Liver (tissue), 9 donors: Measurements from ENCODE around the gene RNGTT. TPM values are rescaled to one million over a fixed set of nuclear protein-coding genes. Genes with fewer than 3 reads are reported as not detected.

Experiments used
- DNase-seq: peaks from one replicate; pipeline ENCODE4 v3.0.0-alpha.2; 2017; ENCODE audit warnings: low spot score
- H3K27ac ChIP-seq, 2 donors: one replicate each; pipeline ENCODE4 v1.7.0; 2013; ENCODE audit warnings: inconsistent platforms in 2 of 2, low read length in 2 of 2, control low read depth in 1 of 2, low read depth in 1 of 2, mild to moderate bottlenecking in 1 of 2
- H3K27me3 ChIP-seq, 4 donors: one replicate each; pipeline versions ENCODE4 v1.6.1 to v1.7.0; 2013; ENCODE audit warnings: low read length in 3 of 4, inconsistent platforms in 1 of 4, mild to moderate bottlenecking in 1 of 4, moderate library complexity in 1 of 4; ENCODE audit not compliant: control insufficient read depth in 4 of 4, insufficient read depth in 4 of 4
- H3K36me3 ChIP-seq, 4 donors: one replicate each; pipeline versions ENCODE4 v1.6.1 to v1.7.0; 2013; ENCODE audit warnings: low read length in 3 of 4, mild to moderate bottlenecking in 3 of 4, low read depth in 1 of 4, moderate library complexity in 1 of 4; ENCODE audit not compliant: control insufficient read depth in 4 of 4, insufficient read depth in 3 of 4
- H3K4me1 ChIP-seq, 4 donors: one replicate each; pipeline versions ENCODE4 v1.6.1 to v1.7.0; 2013; ENCODE audit warnings: low read length in 3 of 4, mild to moderate bottlenecking in 3 of 4, moderate library complexity in 1 of 4; ENCODE audit not compliant: control insufficient read depth in 4 of 4, insufficient read depth in 4 of 4
- H3K4me3 ChIP-seq, 3 donors: one replicate each; pipeline versions ENCODE4 v1.6.1 to v1.7.0; 2013; ENCODE audit warnings: low read length in 3 of 3, control low read depth in 1 of 3, low read depth in 1 of 3, mild to moderate bottlenecking in 1 of 3
- H3K9ac ChIP-seq, 2 donors: one replicate each; pipeline ENCODE4 v1.7.0; 2013; ENCODE audit warnings: low read length in 2 of 2, mild to moderate bottlenecking in 2 of 2, moderate library complexity in 2 of 2, control low read depth in 1 of 2, low read depth in 1 of 2
- H3K9me3 ChIP-seq, 4 donors: one replicate each; pipeline versions ENCODE4 v1.6.1 to v1.7.0; 2013; ENCODE audit warnings: low read length in 3 of 4; ENCODE audit not compliant: control insufficient read depth in 4 of 4
- EGR1 ChIP-seq, 2 donors: IDR thresholded peaks; 2 replicates each; pipeline ENCODE4 v1.6.1; 2016 to 2018; ENCODE audit warnings: antibody characterized with exemption in 2 of 2, low read depth in 2 of 2
- FOXA1 ChIP-seq: IDR thresholded peaks from 2 replicates; pipeline ENCODE4 v1.6.1; 2016; ENCODE audit warnings: antibody characterized with exemption
- FOXA2 ChIP-seq: IDR thresholded peaks from 2 replicates; pipeline ENCODE4 v1.6.1; 2016; ENCODE audit warnings: antibody characterized with exemption
- GABPA ChIP-seq, 2 donors: IDR thresholded peaks in 1 of 2; conservative IDR thresholded peaks in 1 of 2; 2 replicates each; pipeline ENCODE4 v1.6.1; 2016; ENCODE audit warnings: antibody characterized with exemption in 2 of 2, mild to moderate bottlenecking in 1 of 2, moderate library complexity in 1 of 2
- HNF4A ChIP-seq, 2 donors: conservative IDR thresholded peaks; 2 replicates each; pipeline ENCODE4 v1.6.1; 2016; ENCODE audit warnings: antibody characterized with exemption in 2 of 2, mild to moderate bottlenecking in 2 of 2
- HNF4G ChIP-seq: IDR thresholded peaks from 2 replicates; pipeline ENCODE4 v1.6.1; 2016; ENCODE audit warnings: antibody characterized with exemption
- JUND ChIP-seq, 2 donors: IDR thresholded peaks; 2 replicates each; pipeline ENCODE4 v1.6.1; 2016; ENCODE audit warnings: antibody characterized with exemption in 2 of 2
- NR2F2 ChIP-seq: IDR thresholded peaks from 2 replicates; pipeline ENCODE4 v1.6.1; 2016; ENCODE audit warnings: antibody characterized with exemption
- RAD21 ChIP-seq, 2 donors: IDR thresholded peaks; 2 replicates each; pipeline ENCODE4 v1.6.1; 2016; ENCODE audit warnings: antibody characterized with exemption in 2 of 2, mild to moderate bottlenecking in 2 of 2
- RXRA ChIP-seq, 2 donors: IDR thresholded peaks; 2 replicates each; pipeline ENCODE4 v1.6.1; 2017 to 2018; ENCODE audit warnings: antibody characterized with exemption in 2 of 2, mild to moderate bottlenecking in 1 of 2
- SP1 ChIP-seq: IDR thresholded peaks from 2 replicates; pipeline ENCODE4 v1.6.1; 2018; ENCODE audit warnings: antibody characterized with exemption, mild to moderate bottlenecking
- TAF1 ChIP-seq: conservative IDR thresholded peaks from 2 replicates; pipeline ENCODE4 v1.6.1; 2016; ENCODE audit warnings: antibody characterized with exemption, mild to moderate bottlenecking
- YY1 ChIP-seq: IDR thresholded peaks from 2 replicates; pipeline ENCODE4 v1.6.1; 2016; ENCODE audit warnings: antibody characterized with exemption, mild to moderate bottlenecking
- whole genome bisulfite sequencing: extraction: QIAGEN DNeasy Blood & Tissue Kit; methylation state at CpG from one replicate; pipeline ENCODE4 v1.1.7; 2013; 5-methylcytosine and 5-hydroxymethylcytosine counted together
- polyA plus RNA-seq, 2 donors: library from polyadenylated mRNA; stranded (reverse) in 1 of 2; unstranded in 1 of 2; fragments of 200-250 nt in 1 of 2; fragments of >200 nt in 1 of 2; fragmentation: Nextera tagmentation in 1 of 2; extraction: Ambion mirVana in 1 of 2; gene quantifications; one replicate each; pipeline versions ENCODE4 v1.2.1 to v1.2.3, GENCODE V29; 2013 to 2015
- total RNA-seq, 2 donors: library from RNA; depleted of rRNA; stranded (reverse); fragments of >200 nt; gene quantifications; one replicate each; pipeline ENCODE4 v1.2.3, GENCODE V29; 2014
- TF ChIP-seq, protein P1 (sequence below): IDR thresholded peaks from 2 replicates; pipeline ENCODE4 v1.6.1; 2016; ENCODE audit warnings: antibody characterized with exemption, mild to moderate bottlenecking
- TF ChIP-seq, protein P2 (sequence below): IDR thresholded peaks from 2 replicates; pipeline ENCODE4 v1.6.1; 2016; ENCODE audit warnings: antibody characterized with exemption
- TF ChIP-seq, protein P3 (sequence below): fragments of 150-350 bp; IDR thresholded peaks from 2 replicates; pipeline ENCODE4 v1.5.1; 2017; ENCODE audit warnings: improper control_type of control experiment, low read depth, low read length; ENCODE audit not compliant: missing input control
- TF ChIP-seq, protein P4 (sequence below): IDR thresholded peaks from 2 replicates; pipeline ENCODE4 v1.6.1; 2016; ENCODE audit warnings: antibody characterized with exemption
- TF ChIP-seq, protein P5 (sequence below): IDR thresholded peaks from 2 replicates; pipeline ENCODE4 v1.6.1; 2016; ENCODE audit warnings: antibody characterized with exemption
- donor health status: healthy.
- donor health status: healthy.
- donor health status: healthy.
- donor health status: healthy.
- donor health status: healthy.

Gene RNGTT
- total and polyA plus RNA-seq, 4 donors, result 4.1 to 20.8 (median 7.2) TPM

DNA sequence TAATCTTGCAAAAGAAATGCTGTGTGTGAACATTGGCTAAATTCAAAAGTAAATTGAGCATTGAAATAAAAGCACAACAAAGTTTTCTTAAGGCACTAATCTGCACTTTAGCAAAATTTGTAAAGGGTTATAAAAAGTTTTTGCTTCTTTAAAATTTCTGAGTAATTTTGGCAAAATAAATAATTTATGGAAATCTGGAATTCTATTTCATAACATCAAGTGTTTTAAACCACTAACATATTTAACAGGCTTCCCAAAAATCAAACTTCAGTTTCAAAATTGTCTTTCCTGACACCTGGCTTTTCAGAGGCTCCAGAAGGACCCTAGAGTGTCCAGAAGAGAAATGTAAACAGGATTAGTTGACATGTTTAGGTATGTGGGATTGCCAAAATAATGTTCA lies 4.5 kb upstream of the RNGTT start (continued):
- TF ChIP-seq, protein P1, sequence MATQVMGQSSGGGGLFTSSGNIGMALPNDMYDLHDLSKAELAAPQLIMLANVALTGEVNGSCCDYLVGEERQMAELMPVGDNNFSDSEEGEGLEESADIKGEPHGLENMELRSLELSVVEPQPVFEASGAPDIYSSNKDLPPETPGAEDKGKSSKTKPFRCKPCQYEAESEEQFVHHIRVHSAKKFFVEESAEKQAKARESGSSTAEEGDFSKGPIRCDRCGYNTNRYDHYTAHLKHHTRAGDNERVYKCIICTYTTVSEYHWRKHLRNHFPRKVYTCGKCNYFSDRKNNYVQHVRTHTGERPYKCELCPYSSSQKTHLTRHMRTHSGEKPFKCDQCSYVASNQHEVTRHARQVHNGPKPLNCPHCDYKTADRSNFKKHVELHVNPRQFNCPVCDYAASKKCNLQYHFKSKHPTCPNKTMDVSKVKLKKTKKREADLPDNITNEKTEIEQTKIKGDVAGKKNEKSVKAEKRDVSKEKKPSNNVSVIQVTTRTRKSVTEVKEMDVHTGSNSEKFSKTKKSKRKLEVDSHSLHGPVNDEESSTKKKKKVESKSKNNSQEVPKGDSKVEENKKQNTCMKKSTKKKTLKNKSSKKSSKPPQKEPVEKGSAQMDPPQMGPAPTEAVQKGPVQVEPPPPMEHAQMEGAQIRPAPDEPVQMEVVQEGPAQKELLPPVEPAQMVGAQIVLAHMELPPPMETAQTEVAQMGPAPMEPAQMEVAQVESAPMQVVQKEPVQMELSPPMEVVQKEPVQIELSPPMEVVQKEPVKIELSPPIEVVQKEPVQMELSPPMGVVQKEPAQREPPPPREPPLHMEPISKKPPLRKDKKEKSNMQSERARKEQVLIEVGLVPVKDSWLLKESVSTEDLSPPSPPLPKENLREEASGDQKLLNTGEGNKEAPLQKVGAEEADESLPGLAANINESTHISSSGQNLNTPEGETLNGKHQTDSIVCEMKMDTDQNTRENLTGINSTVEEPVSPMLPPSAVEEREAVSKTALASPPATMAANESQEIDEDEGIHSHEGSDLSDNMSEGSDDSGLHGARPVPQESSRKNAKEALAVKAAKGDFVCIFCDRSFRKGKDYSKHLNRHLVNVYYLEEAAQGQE, result no peak
- TF ChIP-seq RXRA (IDR thresholded peaks at IDR 0.05), result no peak
- TF ChIP-seq, protein P2, sequence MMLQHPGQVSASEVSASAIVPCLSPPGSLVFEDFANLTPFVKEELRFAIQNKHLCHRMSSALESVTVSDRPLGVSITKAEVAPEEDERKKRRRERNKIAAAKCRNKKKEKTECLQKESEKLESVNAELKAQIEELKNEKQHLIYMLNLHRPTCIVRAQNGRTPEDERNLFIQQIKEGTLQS, result no peak
- no peak for TF ChIP-seq SP1
- TF ChIP-seq HNF4G, result no peak

DNA sequence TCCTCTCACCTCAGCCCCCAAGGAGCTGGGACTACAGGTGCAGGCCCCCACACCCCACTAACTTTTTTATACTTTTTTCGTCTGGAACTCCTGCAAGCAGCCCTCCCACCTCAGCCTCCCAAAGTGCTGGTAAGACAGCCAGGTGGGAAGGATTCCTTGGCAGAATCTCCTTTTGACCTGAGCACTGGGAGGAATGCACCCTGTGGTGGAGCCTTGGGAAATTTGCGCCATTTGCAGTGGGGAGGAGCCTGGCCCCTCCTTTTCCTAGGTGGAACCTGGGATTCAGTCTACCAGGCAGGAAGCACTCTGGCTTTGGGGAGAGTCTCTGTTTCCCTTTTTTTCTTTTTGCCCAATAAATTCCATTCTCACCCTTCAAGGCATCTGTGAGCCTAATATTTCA lies 2.3 kb upstream of the RNGTT start:
- TF ChIP-seq FOXA1 (no peak), EGR1 (IDR thresholded peaks at IDR 0.05; ENCODE audit: low read depth in 2 of 2) (no peak), HNF4A (conservative IDR thresholded peaks at IDR 0.05) (no peak), RAD21 (IDR thresholded peaks at IDR 0.05) (no peak), YY1 (no peak), HNF4G (no peak), RXRA (IDR thresholded peaks at IDR 0.05) (no peak), JUND (IDR thresholded peaks at IDR 0.05) (no peak), GABPA (IDR thresholded peaks at IDR 0.05 in 1 of 2, conservative IDR thresholded peaks at IDR 0.05 in 1 of 2) (no peak), FOXA2 (no peak), TAF1 (no peak), SP1 (no peak), NR2F2 (no peak)
- TF ChIP-seq, protein P3, sequence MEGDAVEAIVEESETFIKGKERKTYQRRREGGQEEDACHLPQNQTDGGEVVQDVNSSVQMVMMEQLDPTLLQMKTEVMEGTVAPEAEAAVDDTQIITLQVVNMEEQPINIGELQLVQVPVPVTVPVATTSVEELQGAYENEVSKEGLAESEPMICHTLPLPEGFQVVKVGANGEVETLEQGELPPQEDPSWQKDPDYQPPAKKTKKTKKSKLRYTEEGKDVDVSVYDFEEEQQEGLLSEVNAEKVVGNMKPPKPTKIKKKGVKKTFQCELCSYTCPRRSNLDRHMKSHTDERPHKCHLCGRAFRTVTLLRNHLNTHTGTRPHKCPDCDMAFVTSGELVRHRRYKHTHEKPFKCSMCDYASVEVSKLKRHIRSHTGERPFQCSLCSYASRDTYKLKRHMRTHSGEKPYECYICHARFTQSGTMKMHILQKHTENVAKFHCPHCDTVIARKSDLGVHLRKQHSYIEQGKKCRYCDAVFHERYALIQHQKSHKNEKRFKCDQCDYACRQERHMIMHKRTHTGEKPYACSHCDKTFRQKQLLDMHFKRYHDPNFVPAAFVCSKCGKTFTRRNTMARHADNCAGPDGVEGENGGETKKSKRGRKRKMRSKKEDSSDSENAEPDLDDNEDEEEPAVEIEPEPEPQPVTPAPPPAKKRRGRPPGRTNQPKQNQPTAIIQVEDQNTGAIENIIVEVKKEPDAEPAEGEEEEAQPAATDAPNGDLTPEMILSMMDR, result no peak
- TF ChIP-seq, protein P4, sequence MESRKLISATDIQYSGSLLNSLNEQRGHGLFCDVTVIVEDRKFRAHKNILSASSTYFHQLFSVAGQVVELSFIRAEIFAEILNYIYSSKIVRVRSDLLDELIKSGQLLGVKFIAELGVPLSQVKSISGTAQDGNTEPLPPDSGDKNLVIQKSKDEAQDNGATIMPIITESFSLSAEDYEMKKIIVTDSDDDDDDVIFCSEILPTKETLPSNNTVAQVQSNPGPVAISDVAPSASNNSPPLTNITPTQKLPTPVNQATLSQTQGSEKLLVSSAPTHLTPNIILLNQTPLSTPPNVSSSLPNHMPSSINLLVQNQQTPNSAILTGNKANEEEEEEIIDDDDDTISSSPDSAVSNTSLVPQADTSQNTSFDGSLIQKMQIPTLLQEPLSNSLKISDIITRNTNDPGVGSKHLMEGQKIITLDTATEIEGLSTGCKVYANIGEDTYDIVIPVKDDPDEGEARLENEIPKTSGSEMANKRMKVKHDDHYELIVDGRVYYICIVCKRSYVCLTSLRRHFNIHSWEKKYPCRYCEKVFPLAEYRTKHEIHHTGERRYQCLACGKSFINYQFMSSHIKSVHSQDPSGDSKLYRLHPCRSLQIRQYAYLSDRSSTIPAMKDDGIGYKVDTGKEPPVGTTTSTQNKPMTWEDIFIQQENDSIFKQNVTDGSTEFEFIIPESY, result no peak
- TF ChIP-seq, protein P2, result no peak
- TF ChIP-seq, protein P5, sequence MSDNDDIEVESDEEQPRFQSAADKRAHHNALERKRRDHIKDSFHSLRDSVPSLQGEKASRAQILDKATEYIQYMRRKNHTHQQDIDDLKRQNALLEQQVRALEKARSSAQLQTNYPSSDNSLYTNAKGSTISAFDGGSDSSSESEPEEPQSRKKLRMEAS, result no peak
- TF ChIP-seq, protein P1, result no peak
- DNase-seq, result no peak
- 90% methylated on average over 2 of the region's 2 CpGs for WGBS
- H3K27ac ChIP-seq, result no peak overlapping the region
- peaks cover 3 to 12% (median 6%) of the 10 kb centered on the region in 4 donors for H3K9me3 ChIP-seq
- peaks cover 0 to 3% (median 0%) of the 10 kb centered on the region in 4 donors for H3K36me3 ChIP-seq
- peaks cover 8 to 14% (median 11%) of the 10 kb centered on the region in 4 donors for H3K4me1 ChIP-seq
- H3K27me3 ChIP-seq, result no peaks in the 10 kb centered on the region
- no peak overlapping the region for H3K9ac ChIP-seq
- no peak overlapping the region for H3K4me3 ChIP-seq
